OCI-LY3 (cell line): Measurements from ENCODE around the gene BCR.

Experiments
- EZH2phosphoT487 ChIP-seq: fragments of 200-600 bp; shearing (Covaris generic); IDR thresholded peaks from 2 replicates; pipeline ENCODE4 v1.6.1; 2018; ENCODE audit warnings: antibody characterized with exemption, mixed run types, low read depth
- TF ChIP-seq, protein P1 (sequence below): fragments of 200-600, 300-600 bp; sonication (generic); IDR thresholded peaks from 2 replicates; pipeline ENCODE4 v1.5.1; 2014; ENCODE audit warnings: antibody characterized with exemption, low read length, low read depth

DNA sequence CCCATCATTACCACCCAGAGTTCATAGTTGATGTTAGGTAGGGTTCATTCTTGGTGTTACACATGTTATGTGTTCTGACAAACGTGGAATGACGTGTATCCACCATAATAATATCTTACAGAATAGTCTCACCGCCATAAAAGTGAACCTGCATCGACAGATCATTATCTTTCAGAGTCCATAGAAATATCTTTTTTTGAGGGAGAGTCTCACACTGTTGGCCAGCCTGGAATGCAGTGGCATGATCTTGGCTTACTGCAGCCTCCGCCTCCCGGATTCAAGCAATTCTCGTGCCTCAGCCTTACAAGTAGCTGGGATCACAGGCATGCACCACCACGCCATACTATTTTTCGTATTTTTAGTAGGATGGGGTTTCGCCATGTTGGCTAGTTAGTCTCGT is 113.9 kb downstream of the BCR start:
- TF ChIP-seq, protein P1, sequence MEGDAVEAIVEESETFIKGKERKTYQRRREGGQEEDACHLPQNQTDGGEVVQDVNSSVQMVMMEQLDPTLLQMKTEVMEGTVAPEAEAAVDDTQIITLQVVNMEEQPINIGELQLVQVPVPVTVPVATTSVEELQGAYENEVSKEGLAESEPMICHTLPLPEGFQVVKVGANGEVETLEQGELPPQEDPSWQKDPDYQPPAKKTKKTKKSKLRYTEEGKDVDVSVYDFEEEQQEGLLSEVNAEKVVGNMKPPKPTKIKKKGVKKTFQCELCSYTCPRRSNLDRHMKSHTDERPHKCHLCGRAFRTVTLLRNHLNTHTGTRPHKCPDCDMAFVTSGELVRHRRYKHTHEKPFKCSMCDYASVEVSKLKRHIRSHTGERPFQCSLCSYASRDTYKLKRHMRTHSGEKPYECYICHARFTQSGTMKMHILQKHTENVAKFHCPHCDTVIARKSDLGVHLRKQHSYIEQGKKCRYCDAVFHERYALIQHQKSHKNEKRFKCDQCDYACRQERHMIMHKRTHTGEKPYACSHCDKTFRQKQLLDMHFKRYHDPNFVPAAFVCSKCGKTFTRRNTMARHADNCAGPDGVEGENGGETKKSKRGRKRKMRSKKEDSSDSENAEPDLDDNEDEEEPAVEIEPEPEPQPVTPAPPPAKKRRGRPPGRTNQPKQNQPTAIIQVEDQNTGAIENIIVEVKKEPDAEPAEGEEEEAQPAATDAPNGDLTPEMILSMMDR: no peak
- no peak for TF ChIP-seq EZH2phosphoT487
